Lower leg skin (tissue), 4 donors: ENCODE measurements around the gene IMP4. TPM values are rescaled to one million over a fixed set of nuclear protein-coding genes. Genes with fewer than 3 reads are reported as not detected.

Experiments used
- DNase-seq, 2 donors: peaks; one replicate each; pipeline ENCODE4 v3.0.0-alpha.2; 2019; ENCODE audit warnings: low spot score in 2 of 2
- H3K4me3 ChIP-seq: fragments of 200-600 bp; sonication (generic); 2 replicates; pipeline ENCODE4 v1.5.1; 2017; ENCODE audit warnings: mild to moderate bottlenecking, low read depth; ENCODE audit not compliant: poor library complexity, severe bottlenecking
- POLR2A ChIP-seq, 2 donors: fragments of 450-650 bp; IDR thresholded peaks; one replicate each; pipeline ENCODE4 v1.6.1; 2016 to 2017; ENCODE audit warnings: antibody characterized with exemption in 2 of 2, mild to moderate bottlenecking in 1 of 2, moderate library complexity in 1 of 2
- WGBS, 2 donors: methylation state at CpG; one replicate each; pipeline ENCODE4 v1.1.5; 2018; 5-methylcytosine and 5-hydroxymethylcytosine counted together
- intact Hi-C: fragments of 100-400 bp; cut with DNase I; formaldehyde crosslinking; loops from one replicate; pipeline ENCODE4 v1.15.0; 2023; ENCODE audit warnings: low total_unique reads
- total RNA-seq, 4 donors: library from RNA; depleted of rRNA; stranded (reverse); fragments of >200 nt; gene quantifications; one replicate each; pipeline ENCODE4 v1.1.0, GENCODE V29; 2016
- TF ChIP-seq, protein P1 (sequence below), 3 donors: fragments of 450-650 bp; IDR thresholded peaks; one replicate each; pipeline ENCODE4 v1.5.1; 2016; ENCODE audit warnings: antibody characterized with exemption in 3 of 3, mild to moderate bottlenecking in 3 of 3, moderate library complexity in 2 of 3

Gene IMP4
- total RNA-seq, 4 donors from 2014 or later = 84.8 to 98.1 (median 97.0) TPM

DNA sequence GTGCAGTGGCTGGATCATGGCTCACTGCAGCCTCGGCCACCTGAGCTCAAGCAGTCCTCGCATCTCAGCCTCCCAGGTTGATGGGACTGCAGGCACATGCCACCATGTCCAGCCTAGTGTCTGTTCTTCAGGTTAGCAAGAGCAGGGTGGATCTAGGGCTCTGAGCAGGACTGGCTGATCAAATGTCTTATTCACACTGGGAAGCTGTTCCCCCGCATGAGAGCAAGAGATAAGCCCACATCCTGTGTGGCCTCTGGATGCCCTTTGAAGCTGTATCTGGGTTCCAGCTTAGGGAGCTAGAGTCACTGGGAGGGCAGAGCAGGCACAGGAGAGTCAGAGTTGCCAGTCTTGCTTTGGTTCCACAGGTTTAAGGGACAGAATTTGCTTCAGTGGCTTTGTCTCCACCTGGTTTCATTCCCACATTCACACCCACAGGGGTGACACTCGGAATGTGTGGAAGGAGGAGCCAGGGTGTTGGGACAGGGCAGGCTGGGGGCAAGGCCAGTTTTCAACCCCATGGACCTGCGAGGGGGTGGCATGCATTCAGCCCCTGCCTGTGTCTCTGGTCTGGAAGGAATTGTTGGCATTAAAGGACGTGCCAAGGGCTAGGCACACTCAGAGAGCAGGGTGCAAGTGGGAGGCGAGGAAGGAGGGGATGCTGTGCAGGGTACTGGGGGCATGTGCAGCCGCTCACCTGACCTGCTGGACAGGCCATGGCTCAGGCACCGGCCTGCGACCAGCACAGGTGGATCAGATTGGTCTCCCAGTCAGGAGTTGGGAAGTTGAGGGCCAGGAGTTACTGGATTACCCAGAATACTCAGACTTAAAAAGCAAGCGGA is 37.6 kb downstream of the IMP4 start:
- 93 to 96% methylated on average over 11 of the region's 11 CpGs for WGBS, 2 donors
- intact Hi-C loops = no loop called here
- no peak overlapping the region for H3K4me3 ChIP-seq
- DNase-seq = peak in 1 of 2 donors; percentile 72
- TF ChIP-seq, protein P1, sequence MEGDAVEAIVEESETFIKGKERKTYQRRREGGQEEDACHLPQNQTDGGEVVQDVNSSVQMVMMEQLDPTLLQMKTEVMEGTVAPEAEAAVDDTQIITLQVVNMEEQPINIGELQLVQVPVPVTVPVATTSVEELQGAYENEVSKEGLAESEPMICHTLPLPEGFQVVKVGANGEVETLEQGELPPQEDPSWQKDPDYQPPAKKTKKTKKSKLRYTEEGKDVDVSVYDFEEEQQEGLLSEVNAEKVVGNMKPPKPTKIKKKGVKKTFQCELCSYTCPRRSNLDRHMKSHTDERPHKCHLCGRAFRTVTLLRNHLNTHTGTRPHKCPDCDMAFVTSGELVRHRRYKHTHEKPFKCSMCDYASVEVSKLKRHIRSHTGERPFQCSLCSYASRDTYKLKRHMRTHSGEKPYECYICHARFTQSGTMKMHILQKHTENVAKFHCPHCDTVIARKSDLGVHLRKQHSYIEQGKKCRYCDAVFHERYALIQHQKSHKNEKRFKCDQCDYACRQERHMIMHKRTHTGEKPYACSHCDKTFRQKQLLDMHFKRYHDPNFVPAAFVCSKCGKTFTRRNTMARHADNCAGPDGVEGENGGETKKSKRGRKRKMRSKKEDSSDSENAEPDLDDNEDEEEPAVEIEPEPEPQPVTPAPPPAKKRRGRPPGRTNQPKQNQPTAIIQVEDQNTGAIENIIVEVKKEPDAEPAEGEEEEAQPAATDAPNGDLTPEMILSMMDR (IDR thresholded peaks at IDR 0.05) = no peak

DNA sequence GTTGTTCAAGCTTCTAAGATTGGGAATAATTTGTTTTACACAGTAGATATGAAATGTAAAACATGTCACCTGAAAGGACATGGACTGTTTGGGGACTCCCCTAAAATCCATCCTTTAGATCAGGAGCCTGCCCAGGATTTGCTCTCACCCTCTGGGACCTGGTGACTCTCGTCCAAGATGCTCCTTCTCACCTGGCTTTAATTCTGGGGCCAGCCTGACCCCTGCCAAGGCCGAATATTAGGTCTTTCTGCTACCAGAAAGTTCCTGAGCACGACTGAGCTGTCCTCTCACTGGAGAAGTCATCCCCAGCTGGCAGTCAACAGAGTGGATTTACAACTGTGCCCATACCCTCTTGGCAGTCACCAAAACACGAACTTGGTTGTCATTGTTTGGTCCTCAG is 38.4 kb downstream of the IMP4 start:
- DNase-seq = no peak
- TF ChIP-seq POLR2A (IDR thresholded peaks at IDR 0.05) = no peak
- TF ChIP-seq, protein P1 (IDR thresholded peaks at IDR 0.05) = no peak
- no peak overlapping the region for H3K4me3 ChIP-seq
- 73 to 91% methylated on average over 4 of the region's 4 CpGs for WGBS, 2 donors
- intact Hi-C loops = no loop called here

DNA sequence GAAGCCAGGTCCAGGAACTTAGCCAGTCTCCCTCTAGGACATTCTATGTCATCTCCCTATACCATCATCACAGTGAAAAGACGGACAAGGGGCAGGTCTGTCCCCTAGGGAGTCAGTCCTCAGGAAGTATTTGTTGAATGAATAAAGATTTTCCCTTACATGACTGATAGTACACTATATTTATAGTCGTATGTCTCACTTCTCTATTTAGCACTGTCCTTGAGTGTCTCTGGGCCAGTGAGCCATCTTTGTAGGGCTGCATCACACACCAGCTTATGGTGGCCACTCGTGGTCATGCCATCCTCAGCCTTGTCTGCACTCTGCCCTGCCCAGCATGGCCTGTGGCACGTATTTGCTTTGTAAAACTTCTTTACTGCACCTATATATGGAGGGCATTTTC is 38.9 kb downstream of the IMP4 start:
- no peak for DNase-seq
- intact Hi-C loops = no loop called here
- 81 to 91% methylated on average over 4 of the region's 4 CpGs for WGBS, 2 donors
- no peak for TF ChIP-seq POLR2A (IDR thresholded peaks at IDR 0.05)
- TF ChIP-seq, protein P1 (IDR thresholded peaks at IDR 0.05) = no peak
- H3K4me3 ChIP-seq = no peak overlapping the region

DNA sequence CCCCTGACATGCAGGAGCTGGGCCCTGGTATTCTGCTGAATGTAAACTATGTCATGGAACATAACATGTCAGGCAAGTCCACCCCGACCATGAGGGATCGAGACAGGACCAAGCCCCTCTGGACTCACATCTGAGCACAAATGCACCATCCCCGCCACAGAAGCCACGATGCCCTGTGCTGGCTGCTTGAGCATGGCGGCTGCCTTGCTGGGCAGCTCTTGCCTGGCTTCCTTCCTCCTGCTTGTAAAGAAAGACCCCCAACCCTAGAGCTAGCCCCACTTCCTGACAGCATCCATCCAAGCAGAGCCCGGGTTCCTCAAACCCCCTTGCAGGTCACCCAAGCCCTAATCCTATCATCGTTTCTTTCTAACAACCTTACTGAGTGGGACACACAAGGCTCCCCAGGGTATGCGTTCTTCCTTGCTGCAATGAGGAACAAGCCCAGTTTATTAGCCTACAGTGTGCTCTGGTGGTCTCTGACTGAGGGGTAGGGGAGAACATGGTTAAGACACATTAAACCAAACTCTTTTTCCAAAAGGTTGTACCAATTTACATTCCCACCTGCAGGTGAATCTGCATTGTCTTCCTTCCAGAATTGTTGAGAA is 39.7 kb downstream of the IMP4 start:
- intact Hi-C loops = no loop called here
- TF ChIP-seq POLR2A (IDR thresholded peaks at IDR 0.05) = no peak
- TF ChIP-seq, protein P1 (IDR thresholded peaks at IDR 0.05) = no peak
- WGBS, 2 donors = 89 to 96% methylated on average over 6 to 8 of the region's 8 CpGs
- peak in 1 of 2 donors; percentile 56 for DNase-seq
- H3K4me3 ChIP-seq = no peak overlapping the region

DNA sequence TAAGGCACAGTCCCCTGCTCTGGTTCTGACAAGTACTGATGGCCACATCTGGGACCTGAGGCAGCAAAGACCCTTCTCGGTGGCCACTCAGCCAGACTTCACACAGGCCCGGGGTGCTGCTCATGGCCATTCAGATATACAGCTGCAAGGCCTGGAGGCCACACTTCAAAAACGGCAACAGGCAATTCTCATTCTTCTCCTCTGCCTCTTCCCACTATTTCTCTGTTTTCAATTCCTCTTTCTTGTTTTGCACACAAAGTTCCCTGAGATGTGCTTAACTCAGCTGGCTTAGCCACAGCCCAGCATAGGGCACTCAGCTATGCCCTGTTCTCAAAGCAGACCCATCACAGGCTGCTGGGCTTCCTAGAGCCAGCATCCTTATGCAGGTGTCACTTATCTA is 43.0 kb downstream of the IMP4 start:
- DNase-seq = peak in 1 of 2 donors; percentile 68
- no peak for TF ChIP-seq POLR2A (IDR thresholded peaks at IDR 0.05)
- TF ChIP-seq, protein P1 (IDR thresholded peaks at IDR 0.05) = no peak
- intact Hi-C loops = no loop called here
- WGBS, 2 donors = 77 to 88% methylated on average over 3 of the region's 3 CpGs
- H3K4me3 ChIP-seq = no peak overlapping the region
